Endothelial cell of umbilical vein (primary cell): ENCODE results near the gene ADAMTSL3.

Source experiments
- CTCF ChIP-seq, 2 donors: IDR thresholded peaks; 1 replicate in 1 of 2; 2 replicates in 1 of 2; pipeline ENCODE4 v1.5.1; 2011; ENCODE audit warnings: low read length in 2 of 2, mild to moderate bottlenecking in 2 of 2, moderate library complexity in 2 of 2, control low read depth in 1 of 2, inconsistent platforms in 1 of 2, low read depth in 1 of 2; ENCODE audit not compliant: insufficient read depth in 1 of 2; ENCODE audit errors: extremely low read depth in 1 of 2
- EZH2 ChIP-seq: IDR thresholded peaks from 2 replicates; pipeline ENCODE4 v1.6.1; 2012; ENCODE audit warnings: borderline replicate concordance, low read depth, mild to moderate bottlenecking, moderate library complexity, low read length, inconsistent platforms; ENCODE audit not compliant: severe bottlenecking
- MAX ChIP-seq: IDR thresholded peaks from 2 replicates; pipeline ENCODE4 v1.6.1; 2011; ENCODE audit not compliant: insufficient read depth, insufficient read length
- MYC ChIP-seq: IDR thresholded peaks from one replicate; pipeline ENCODE4 v1.6.1; 2011; ENCODE audit warnings: mild to moderate bottlenecking, low read depth, low read length
- POLR2A ChIP-seq: IDR thresholded peaks from 2 replicates; pipeline ENCODE4 v1.6.1; 2012; ENCODE audit warnings: low read depth, mild to moderate bottlenecking, control low read depth, low read length

- TF ChIP-seq MYC (no peak), CTCF (IDR thresholded peaks at IDR 0.05; ENCODE audit: extremely low read depth in 1 of 2, insufficient read depth in 1 of 2, low read depth in 1 of 2, low read length in 2 of 2) (no peak), POLR2A (no peak), EZH2 (no peak), MAX (no peak)
These were observed 215.4 kb downstream of the ADAMTSL3 start for GRCh38 chr15:83869341-83869740.
